HEK293 (cell line): ENCODE measurements around the gene KLHL22.

ENCODE experiments used
- MEIS1 ChIP-seq: sonication (generic); formaldehyde crosslinking; IDR thresholded peaks from 2 replicates; pipeline ENCODE4 v1.8.1; 2022; ENCODE audit warnings: missing genetic modification reagents, mild to moderate bottlenecking, borderline replicate concordance
- ZNF10 ChIP-seq: fragments of 450-650 bp; formaldehyde crosslinking; IDR thresholded peaks from 2 replicates; pipeline ENCODE4 v1.5.1; 2017; ENCODE audit warnings: missing biosample characterization, missing genetic modification characterization
- ZNF266 ChIP-seq: fragments of 450-650 bp; formaldehyde crosslinking; IDR thresholded peaks from 2 replicates; pipeline ENCODE4 v1.5.1; 2016; ENCODE audit warnings: missing biosample characterization, missing genetic modification characterization, low read depth
- ZNF341 ChIP-seq: fragments of 450-650 bp; formaldehyde crosslinking; IDR thresholded peaks from 2 replicates; pipeline ENCODE4; 2016; ENCODE audit warnings: low read depth, missing biosample characterization, missing genetic modification characterization
- ZNF747 ChIP-seq: fragments of 450-650 bp; formaldehyde crosslinking; IDR thresholded peaks from 2 replicates; pipeline ENCODE4 v1.5.1; 2016; ENCODE audit warnings: missing biosample characterization, missing genetic modification characterization
- TF ChIP-seq, protein P1 (sequence below): fragments of 450-650 bp; formaldehyde crosslinking; IDR thresholded peaks from 2 replicates; pipeline ENCODE4 v1.5.1; 2016; ENCODE audit warnings: missing biosample characterization, missing genetic modification characterization

DNA sequence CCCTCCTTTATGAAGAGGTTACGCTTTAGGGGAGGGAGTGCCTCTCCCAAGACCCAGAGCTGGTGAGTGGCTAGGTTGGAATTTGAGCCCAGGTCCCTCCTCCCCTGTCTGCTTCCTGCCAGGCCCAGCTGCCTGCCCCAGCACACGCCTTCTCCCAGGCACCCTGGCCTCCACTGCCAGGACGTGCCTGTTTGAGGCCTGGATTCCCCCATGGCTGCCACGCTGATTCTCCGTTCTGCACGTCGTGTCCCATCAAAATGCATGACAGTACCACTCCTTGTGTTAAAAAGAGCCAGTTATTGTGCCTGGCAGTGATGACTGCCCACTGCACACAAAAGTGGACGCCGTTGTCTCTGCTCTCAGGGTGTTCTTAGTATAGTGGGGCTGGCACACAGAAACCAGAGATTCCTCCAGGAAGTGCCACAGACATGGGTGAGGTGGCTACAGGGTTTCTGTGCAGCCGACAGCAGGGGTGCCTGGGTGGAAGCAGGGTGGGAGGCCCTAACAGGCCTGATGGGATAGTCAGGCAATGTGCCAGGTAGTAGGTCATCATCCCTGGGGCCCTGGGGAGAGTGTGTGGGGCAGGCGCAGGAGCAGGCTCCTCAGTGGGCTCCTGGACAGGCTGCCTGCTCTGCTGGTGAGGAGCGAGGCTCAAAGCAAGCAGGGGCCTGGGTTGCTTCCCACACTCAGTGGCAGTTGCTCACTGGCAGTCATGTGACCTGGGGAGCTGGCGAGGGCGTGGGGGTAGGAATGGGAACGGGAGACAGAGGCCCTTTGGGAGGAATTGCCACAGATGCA is 36.0 kb upstream of the KLHL22 start:
- TF ChIP-seq MEIS1 (CRISPR knock-in tag) (no peak), ZNF747 (no peak), ZNF10 (tag by site-specific recombination) (no peak), ZNF266 (tag by site-specific recombination) (no peak), ZNF341 (tag by site-specific recombination) (no peak)
- TF ChIP-seq, protein P1, sequence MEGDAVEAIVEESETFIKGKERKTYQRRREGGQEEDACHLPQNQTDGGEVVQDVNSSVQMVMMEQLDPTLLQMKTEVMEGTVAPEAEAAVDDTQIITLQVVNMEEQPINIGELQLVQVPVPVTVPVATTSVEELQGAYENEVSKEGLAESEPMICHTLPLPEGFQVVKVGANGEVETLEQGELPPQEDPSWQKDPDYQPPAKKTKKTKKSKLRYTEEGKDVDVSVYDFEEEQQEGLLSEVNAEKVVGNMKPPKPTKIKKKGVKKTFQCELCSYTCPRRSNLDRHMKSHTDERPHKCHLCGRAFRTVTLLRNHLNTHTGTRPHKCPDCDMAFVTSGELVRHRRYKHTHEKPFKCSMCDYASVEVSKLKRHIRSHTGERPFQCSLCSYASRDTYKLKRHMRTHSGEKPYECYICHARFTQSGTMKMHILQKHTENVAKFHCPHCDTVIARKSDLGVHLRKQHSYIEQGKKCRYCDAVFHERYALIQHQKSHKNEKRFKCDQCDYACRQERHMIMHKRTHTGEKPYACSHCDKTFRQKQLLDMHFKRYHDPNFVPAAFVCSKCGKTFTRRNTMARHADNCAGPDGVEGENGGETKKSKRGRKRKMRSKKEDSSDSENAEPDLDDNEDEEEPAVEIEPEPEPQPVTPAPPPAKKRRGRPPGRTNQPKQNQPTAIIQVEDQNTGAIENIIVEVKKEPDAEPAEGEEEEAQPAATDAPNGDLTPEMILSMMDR, result no peak
